Panc1 (cell line): ENCODE measurements around the gene PANX3.

ENCODE experiments used
- CTCF ChIP-seq: fragments of 450-650 bp; IDR thresholded peaks from 2 replicates; pipeline ENCODE4 v1.5.1; 2017; ENCODE audit warnings: mild to moderate bottlenecking
- POLR2AphosphoS5 ChIP-seq: IDR thresholded peaks from 2 replicates; pipeline ENCODE4 v1.6.1; 2012; ENCODE audit warnings: mild to moderate bottlenecking, low read depth, low read length, moderate library complexity
- REST ChIP-seq, 2 experiments: IDR thresholded peaks; 2 replicates each; pipeline ENCODE4 v1.6.1; 2011 to 2012; ENCODE audit warnings: low read depth in 2 of 2, control low read depth in 1 of 2, low read length in 1 of 2, mild to moderate bottlenecking in 1 of 2, moderate library complexity in 1 of 2; ENCODE audit not compliant: insufficient read depth in 1 of 2

- TF ChIP-seq CTCF, result no peak
- no peak for TF ChIP-seq REST (IDR thresholded peaks at IDR 0.05; ENCODE audit: insufficient read depth in 1 of 2, low read depth in 2 of 2, low read length in 1 of 2)
- peak; percentile 98 for TF ChIP-seq POLR2AphosphoS5
Measured at GRCh38 chr11:124622531-124623451, 11.6 kb downstream of the PANX3 start, which contains the start of gene TBRG1.
